Effector CD8-positive, alpha-beta T cell (primary cell): ENCODE measurements around the gene AOPEP.

ENCODE experiments used
- DNase-seq: peaks from one replicate; lab custom pipeline; 2025; lab: John Stamatoyannopoulos, UW

Gene AOPEP

DNA sequence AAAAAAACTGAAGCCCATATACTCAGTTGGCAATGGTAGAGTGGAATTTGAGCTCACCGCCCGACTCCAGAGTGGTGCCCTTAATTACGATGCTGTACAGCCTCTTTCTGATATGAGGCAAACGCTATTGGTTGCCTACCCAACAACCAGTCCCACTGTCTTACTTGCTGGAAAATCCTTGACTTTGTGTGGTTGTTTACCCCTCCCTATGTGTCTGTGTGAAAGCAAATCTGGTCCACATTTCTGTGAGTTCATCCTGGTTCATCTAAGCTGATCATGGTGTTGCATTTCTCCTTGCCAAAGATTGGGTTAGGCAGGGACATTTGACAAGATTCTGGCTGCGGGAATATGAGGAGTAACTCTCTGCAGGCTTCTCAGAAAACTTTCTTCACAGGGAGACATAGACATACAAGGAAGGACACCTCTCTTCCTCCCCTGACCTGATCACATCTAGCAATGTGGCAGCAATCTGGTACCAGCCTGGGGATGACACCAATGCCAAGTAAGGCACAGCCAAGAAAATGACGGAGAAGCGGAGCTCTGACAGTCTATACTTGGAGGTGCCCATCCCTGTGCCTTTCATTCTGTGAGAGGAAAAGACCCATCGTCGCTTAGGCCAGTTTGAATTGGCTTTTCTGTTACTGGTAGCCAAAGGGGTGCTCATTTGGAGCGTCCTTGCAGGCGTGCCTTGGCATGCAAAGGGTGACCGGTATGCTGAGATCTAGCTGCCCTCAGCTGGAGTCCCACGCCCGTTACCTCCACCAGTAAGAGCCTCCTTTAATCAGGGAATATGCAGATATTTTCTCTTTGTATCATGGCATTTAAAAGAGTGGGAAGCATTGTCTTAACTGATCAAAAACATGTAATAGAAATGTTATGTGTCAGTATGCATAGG lies 124.3 kb downstream of the AOPEP start:
- DNase-seq, result no peak

DNA sequence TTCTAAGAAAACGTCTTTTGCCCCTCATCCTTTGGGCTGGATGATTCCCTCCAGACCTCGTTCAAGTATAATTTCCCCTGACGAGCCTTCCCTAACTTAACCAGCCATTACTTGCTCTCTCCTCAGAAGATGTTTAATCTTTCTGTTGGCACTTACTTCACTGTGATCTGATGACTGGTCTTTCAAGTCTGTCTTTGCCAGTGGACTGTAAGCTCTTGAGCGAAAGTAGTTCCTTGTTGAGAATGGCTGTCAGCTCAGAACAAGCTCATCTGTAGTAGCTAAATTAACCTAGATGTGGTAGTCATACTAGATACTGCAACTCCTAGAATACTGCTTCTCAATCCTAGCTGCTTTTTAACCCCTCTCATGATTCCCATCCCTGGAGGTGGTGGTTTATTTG lies 125.0 kb downstream of the AOPEP start:
- DNase-seq, result no peak

DNA sequence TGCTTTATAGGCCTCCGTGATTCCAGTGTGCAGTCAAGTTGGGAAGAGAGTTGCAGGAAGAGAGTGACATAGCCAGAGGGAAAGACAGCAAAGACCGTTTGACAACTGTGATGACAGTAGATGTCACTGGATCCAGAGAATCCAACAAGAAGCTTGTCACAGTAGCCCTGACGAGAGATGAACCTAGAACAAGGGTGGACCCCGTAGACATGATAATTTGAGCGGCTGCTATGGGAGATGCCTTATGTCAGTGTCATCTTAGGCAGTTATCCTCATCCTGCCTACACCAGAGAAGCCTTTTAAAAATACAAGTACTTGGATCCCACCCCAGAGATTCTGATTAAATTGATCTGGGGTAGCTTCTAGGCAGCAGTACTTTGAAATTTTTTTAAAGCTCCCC lies 125.4 kb downstream of the AOPEP start:
- no peak for DNase-seq

DNA sequence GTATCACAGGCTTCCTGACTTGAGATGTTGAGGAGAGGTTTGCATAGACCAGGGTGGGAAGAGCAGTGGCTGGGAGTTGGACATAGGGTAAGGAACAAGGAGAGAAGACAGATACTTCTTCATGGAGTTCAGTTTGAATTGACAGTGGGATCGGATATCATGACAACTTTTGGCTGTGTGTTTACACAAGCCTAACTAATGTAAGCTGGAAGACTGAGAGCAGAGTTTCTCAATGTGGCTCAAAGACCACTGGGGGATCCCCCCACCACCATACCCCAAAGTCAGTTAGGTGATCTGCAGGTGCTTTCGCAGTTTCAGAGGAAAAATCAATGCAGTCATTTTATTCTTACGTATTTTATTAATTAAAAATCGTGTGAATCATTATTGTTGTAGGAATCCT lies 125.9 kb downstream of the AOPEP start:
- DNase-seq, result no peak

DNA sequence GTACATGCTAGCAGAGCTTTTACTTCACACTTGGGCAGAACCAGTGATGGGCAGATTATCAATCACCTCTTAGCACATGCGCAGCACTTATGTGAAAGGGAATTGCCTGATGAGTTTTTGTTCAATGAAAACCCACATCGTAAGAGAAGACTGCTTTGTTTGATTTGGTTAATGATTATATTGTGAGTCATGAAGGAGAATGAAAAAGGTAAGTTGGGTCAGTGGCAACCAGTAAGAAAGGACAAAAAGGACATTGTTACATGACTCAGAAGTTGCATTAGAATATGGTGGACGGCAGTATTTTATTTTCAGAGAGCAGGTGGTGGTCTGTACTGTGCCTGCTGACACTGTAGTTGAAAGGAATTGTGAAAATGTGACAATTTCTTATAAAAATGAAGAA lies 127.4 kb downstream of the AOPEP start:
- DNase-seq, result no peak

DNA sequence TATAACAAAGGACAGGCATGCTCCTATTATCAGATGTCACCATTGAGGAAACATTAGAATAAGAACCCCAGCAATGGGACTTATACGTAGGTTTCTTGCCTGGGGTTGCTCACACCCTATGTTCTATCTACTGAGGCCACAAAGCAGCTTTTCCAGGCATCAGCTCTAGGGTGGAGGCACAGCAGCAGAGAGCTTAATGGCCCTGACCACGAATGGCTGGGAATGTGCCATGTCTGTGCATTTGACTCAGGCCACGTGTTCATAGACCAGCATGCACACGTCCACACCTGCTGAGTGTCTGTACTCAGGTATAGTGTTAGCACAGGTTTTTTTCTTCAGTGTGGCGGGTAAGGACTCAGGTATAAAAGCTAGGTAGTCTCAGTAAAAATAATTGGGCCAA lies 129.4 kb downstream of the AOPEP start:
- DNase-seq, result no peak

DNA sequence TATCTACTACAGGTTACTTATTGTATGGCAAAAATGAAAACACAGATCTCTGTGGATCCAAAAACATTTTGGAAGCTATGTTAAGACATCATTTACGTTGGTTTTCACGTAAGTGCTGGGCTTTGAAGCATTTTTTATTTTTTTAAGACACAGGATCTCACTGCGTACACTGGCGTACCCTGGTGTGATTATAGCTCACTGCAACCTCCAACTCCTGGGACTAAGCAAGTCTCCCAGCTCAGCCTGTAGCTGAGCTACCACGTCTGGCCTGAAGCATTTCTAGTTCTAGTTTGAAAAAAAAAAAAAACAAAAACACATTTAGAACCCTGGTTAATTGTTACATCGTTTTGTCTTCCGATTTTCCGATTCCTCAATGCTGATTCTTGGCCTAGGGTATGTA lies 131.3 kb downstream of the AOPEP start:
- no peak for DNase-seq

DNA sequence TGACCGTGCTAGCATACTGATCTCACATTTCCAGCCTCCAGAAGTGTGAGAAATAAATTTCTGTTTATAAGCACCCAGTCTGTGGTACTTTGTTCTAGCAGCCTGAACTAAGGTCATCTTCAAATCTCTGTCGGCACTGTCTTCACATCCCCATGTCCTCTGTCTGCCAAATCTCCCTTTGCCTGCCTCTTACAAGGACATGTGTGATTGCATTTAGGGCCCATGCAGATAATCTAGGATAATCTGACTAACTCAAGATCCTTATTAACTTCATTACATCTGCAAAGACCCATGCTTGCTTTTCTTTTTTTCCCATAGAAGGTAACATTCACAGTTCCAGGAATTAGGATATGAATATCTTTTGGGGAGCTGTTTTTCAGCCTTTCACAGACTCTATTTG lies 132.7 kb downstream of the AOPEP start:
- no peak for DNase-seq

DNA sequence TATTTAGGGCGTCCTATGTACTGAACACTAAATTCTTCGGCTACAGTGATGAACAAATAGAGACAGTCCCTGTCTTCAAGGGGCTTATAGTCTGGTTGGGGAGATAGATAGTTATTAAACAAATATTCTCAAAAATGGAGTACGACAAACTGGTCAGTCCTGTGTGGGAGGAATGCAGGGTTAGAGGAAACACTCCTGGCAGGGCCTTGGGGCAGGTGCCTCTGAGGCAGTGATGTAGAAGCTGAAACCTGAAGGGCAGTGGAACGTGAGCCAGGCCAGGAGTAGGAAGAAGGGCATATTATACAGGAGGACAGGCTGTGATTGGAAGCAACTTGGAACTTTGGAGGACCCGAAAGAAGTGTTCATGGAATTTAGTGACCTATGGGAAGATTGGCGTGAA lies 133.4 kb downstream of the AOPEP start:
- no peak for DNase-seq

DNA sequence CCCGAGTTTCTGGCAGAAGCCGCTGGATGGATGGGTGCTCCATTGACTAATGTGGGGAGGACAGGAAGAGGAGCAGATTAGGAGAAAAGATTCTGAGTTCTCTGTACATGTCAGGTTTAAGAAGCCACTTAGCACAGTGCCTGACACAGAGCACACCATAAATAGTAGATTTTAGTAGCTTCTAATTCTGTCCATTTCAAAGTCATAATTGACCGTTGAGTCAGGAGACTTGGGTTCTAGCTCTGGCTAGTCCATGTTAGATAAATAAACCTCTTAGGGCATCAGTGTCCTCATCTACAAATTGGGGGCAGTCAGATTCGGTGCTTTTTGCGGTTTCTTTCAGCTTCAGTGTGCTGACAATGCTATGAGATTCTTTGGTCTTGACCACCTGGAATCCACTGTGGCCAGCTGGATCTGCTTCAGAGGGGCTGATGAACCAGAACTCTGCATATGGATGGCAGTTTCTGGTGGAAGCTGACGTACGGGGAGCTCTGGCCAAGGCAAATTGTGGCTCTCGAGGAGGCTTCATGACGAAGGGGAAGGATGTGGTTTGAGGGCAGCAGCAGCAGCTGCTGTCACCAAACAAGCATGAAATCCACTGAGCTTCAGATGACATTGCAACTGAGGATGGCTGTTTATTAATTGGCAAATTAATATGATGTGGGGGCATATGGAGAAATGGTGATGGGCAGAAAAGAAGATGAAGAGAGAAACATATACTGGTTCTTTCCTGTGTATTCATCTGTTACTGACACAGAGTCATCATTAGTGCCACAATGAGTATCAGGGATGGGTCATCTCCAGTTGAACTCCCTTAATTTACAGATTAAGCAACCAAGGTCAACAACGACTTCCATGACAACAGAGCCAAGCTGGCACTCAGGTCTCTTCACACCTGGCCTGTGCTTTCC lies 134.4 kb downstream of the AOPEP start:
- DNase-seq, result peak; percentile 5

DNA sequence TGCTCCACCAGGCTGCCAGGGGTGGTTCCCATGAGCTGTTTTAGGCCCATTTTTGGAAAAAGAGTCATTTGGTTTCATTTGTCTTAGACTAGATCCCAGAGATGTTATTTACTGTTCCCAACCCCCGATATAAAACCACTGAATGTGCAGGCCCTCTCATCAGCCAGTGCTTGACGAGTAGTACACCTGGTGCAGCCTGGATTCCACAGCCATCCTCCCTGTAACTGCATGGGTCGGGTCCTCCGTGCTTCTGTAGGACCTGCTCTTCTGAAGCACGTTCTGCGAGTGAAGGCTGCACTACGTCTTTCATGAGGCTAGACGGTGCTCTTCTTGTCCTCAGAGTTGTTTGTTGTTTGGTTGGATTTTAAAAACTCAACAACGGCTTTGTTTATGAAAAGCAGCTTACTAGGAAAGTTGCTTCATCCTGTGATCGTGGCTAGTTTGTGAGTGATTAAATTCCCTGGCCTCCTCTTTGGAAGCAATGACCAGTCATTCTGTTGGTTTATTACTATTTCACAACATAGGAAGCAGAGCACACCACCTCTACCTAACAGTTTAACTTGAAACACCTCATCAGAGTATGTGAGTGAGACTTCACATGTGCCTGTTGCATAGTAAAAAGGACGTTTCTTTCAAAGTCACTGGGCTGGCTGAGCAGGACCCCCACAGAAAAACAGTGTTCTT lies 135.2 kb downstream of the AOPEP start:
- no peak for DNase-seq

DNA sequence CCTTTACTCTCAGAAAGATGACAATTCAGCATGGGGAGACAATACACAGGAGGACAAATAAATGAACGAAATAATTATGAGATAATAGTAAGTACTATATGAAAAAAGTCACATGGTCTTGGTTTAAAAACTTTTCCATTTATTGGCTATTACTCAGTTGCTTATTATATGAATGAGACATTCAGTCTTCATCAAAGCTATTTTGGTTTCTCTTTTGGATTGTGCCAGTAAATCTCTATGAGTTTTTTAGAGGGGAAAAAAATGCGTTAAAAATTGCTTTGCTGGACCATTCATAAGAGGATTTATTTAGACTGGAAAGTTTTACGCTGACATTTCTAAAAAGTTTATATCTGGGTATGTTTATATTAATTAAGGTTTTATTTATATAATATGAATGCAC lies 137.7 kb downstream of the AOPEP start:
- DNase-seq, result no peak

DNA sequence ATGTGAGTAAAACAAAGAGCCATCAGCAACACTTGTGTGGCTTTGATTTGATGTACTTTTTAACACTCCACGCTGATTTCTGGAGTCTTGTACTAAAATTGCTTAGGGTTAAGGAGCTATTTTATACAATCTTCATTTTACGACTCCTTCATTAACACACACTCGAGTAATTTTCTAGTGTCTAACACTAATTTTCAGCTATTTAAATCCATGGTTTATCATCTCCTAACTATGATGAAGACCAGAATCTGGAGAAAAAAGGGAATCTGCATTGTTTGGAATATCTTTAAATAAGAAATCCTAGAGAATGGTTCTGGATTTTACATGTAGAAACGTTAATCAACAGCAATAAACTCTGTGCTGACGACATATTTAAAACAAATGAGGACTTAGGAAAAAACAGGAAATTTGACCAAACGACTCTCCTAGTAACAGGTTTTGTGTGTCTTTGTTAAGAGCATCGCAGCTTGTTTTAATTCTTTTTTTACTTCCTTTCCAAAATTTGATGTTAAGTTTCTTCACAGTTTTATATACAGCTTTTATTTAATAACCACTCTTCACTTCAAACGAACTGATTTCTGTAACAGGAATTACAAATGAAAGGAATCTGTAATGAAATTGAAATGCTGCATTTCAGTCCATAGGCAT lies 138.5 kb downstream of the AOPEP start:
- no peak for DNase-seq

DNA sequence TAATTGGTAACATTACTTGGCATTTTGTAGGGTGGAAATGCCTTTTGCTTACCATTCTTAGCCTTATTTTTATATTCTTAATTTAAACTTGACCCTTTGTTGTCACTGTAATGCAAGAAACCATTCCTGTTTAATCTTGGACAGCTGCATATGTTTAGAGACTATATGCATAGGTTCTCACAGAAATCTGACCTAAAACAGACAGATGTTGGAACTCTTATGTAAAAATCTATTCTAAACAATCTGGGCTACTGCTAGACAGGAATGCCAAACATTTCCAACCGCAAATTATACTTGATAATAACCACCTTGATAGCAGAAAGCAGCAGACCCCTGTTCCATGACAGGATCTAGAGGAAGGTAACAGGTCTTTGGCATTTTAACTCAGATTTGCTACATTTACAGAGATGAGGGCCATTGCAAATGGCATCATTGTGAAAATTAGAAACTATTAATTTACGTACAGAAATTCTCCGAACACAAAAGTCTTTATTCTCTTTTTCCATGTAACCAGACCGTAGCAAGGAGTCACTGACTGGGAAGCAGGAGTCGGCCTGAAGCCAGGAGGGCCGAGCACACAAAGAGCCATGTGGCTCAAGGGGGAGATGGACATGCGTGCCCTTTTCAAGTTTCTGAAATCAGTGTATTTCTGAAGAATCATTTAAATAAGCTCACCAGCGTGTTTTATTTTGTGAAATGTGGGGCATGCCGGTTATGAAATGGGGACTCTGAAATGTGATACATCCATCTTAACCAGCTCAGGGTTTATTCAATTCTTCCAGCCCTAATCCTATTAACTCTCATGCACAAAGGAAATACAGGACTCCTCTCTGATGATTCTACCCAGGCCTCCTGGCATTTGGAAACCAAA lies 139.3 kb downstream of the AOPEP start:
- no peak for DNase-seq

DNA sequence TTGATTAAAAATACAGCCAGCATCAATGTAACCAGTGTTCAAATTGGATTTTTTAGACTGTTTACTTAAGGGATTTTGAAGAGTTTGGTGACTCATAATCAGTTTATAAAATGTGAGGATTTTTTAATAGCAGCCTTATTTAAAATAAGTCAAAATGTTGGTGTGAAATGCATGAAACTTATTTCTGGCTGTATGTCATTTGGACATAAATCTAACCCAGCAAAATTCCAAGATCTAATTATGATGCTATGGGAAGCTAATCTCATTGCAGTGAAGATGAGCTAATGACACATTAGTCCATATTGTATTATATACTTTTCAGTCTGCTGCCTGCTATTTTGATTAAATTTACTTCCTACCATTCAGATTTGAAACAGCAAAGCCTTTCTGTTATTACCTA lies 140.3 kb downstream of the AOPEP start:
- no peak for DNase-seq

DNA sequence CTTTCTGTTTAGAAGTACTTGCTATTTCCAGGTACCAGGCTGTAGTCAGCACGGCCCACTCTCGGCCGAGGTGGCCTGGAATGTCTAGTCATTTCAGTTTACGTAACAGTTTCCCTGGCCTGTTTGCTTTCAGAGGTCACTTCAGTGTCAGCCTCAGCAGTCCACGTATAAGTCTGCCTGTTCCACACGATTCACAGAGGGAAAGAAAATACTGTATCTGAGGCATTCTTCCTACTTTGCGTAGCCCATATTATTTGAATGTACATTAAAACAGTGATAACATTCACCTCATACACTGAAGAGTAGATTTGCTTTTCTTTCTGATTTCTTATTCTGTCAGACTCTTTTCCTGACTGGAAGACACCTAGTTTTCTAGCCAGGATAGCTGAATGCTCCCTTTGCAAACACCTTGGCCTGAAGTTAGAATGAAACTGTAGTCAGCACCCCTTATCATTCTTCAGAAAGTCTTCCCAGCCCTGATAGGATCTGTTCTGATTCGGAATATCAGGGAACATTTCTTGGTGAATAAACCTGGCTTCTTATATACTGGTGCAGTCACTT lies 140.9 kb downstream of the AOPEP start:
- DNase-seq, result no peak

DNA sequence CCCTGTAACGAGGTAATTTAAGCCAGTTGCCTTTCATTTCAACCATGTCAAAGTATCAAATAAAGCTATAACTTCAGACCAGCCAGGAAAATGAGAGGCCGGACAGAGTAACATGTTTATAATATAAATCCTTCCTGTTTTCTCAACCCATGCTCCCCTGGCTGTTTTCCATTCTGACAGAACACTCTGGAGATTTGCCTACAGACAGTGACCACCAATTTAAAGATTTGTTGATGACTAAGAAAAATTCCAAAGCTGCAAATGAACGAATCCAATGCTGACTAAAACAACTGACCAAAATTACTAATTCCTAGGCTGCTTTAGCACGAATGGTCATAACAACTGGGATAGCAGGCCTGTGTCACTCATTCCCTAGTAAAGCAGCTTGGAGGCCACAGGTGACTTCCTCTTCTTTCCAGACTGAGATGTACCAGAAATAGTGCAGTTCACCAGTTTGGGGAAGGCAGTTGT lies 141.4 kb downstream of the AOPEP start:
- DNase-seq, result no peak

DNA sequence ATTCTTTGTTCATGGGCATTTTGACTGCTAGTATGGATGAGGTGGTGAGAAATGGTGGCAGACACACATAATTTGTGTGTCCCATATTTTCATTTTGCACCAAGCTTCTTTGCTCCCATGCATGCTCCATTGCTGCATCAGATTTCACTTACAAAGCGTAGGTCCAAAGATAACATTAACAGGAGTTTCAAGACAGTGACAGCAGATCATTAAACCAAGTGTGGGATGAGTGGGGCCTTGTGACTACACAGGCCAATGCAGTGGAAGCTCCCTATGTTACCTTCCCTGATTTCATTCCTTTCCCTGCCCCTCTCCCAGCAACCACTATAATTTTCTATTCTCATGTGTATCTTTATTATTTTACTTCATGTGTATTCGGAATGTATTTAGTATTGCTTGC lies 142.0 kb downstream of the AOPEP start:
- DNase-seq, result no peak

DNA sequence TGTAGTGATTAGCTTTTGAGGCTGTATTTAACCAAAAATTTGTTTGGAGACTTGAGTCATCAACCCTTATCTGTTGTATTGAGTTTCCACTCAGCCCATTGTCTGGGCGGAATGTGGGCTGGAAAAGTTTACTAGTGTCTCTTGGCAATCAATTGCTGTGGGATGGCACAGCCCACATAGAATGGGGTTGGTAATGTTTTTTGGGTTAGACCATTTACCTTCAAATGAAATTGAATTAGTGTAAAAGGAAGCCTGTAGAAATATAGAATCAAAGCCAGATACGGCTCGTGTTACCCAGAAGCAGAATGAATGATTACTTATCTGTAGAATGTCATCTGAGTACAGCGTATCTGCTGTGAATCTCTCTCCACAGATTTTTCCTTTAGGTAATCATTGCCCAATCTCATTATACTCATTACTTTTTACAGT lies 142.9 kb downstream of the AOPEP start:
- no peak for DNase-seq

DNA sequence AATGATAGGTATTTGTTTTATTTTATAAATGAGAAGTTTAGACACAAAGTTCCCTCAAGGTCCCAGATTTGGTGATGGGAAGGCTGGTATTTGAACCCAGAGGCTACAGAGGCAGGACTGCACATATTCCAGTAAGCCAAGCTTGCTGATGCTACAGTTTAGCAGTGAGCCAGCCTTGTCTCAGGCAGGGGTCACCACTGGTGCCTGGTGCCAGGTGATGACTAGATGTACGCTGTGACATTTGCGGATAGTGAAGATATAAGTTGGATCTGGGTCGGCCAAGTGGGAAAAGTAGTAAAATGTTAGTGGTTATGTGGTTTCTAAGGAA lies 143.9 kb downstream of the AOPEP start:
- no peak for DNase-seq
